Measurements from ENCODE around the gene CELA3B. TPM values are rescaled to one million over a fixed set of nuclear protein-coding genes. Genes with fewer than 3 reads are reported as not detected.
"Not testable (repeated sequence)": the region's sequence is repeated elsewhere in the genome, so short reads cannot be mapped to it uniquely, and the experiment has no call there.

The CELA3B gene
- total and polyA plus RNA-seq, 8 donors, result 2,923 to 21,242 (median 14,182) TPM

- H3K4me1 ChIP-seq; H3K4me3 ChIP-seq; H3K27me3 ChIP-seq; H3K36me3 ChIP-seq; H3K9me3 ChIP-seq; FAIRE-seq; intact Hi-C loops (cut with DNase I); H3K27ac ChIP-seq: not testable (repeated sequence)
- ATAC-seq (peak; percentile 1 to 15 (median 7)), DNase-seq (peak in 2 of 6 donors; percentile 42 to 45)
- WGBS, 2 donors, result 36 to 40% methylated on average over 4 of the region's 4 CpGs
These were observed 35.9 kb downstream of the CELA3B start for GRCh38 chr1:22012752-22013151.

DNA sequence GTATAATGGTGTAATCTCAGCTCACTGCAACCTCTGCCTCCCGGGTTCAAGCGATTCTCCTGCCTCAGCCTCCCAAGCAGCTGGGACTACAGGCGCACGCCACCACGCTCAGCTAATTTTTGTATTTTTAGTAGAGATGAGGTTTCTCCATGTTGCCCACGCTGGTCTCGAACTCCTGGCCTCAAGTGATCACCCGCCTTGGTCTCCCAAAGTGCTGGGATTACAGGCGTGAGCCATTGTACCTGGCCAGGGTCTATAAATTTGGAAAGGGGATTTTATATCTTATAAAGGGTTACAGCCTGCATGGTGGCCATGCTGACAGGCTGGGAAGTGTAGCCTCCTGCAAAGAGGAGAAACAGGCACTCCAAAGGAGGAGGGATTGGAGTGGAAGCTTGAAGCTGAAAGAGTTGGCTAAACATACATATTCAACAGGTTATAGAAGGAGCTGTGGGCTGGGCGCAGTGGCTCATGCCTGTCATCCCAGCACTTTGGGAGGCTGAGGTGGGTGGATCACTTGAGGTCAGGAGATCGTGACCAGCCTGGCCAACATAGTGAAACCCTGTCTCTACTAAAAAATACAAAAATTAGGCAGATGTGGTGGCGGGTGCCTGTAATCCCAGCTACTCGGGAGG lies 37.9 kb downstream of the CELA3B start:
- FAIRE-seq; intact Hi-C loops (cut with DNase I); H3K9me3 ChIP-seq; H3K27me3 ChIP-seq; H3K27ac ChIP-seq; H3K4me3 ChIP-seq; H3K4me1 ChIP-seq; H3K36me3 ChIP-seq: not testable (repeated sequence)
- DNase-seq (peak in 4 of 6 donors; percentile 28 to 63 (median 44)), ATAC-seq (peak in 2 of 4 donors; percentile 3 to 16)
- WGBS, 2 donors, result 42 to 54% methylated on average over 13 of the region's 13 CpGs

- H3K4me1 ChIP-seq, result no peaks in the 10 kb centered on the region
- FAIRE-seq, result no peak
- no peaks in the 10 kb centered on the region for H3K9me3 ChIP-seq
- ATAC-seq, result peak in 2 of 4 donors; percentile 51 to 61
- H3K27ac ChIP-seq, result peak overlapping the region in 1 of 4 donors; percentile 41
- 49 to 75% methylated on average over 10 of the region's 10 CpGs for WGBS, 2 donors
- intact Hi-C loops (cut with DNase I), result no loop called here
- no peaks in the 10 kb centered on the region for H3K36me3 ChIP-seq
- H3K4me3 ChIP-seq, result no peak overlapping the region
- no peaks in the 10 kb centered on the region for H3K27me3 ChIP-seq
- peak in 1 of 6 donors; percentile 27 for DNase-seq
- TF ChIP-seq, protein P1, sequence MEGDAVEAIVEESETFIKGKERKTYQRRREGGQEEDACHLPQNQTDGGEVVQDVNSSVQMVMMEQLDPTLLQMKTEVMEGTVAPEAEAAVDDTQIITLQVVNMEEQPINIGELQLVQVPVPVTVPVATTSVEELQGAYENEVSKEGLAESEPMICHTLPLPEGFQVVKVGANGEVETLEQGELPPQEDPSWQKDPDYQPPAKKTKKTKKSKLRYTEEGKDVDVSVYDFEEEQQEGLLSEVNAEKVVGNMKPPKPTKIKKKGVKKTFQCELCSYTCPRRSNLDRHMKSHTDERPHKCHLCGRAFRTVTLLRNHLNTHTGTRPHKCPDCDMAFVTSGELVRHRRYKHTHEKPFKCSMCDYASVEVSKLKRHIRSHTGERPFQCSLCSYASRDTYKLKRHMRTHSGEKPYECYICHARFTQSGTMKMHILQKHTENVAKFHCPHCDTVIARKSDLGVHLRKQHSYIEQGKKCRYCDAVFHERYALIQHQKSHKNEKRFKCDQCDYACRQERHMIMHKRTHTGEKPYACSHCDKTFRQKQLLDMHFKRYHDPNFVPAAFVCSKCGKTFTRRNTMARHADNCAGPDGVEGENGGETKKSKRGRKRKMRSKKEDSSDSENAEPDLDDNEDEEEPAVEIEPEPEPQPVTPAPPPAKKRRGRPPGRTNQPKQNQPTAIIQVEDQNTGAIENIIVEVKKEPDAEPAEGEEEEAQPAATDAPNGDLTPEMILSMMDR (IDR thresholded peaks at IDR 0.05), result no peak
These were observed 42.0 kb downstream of the CELA3B start for GRCh38 chr1:22018583-22019559.

DNA sequence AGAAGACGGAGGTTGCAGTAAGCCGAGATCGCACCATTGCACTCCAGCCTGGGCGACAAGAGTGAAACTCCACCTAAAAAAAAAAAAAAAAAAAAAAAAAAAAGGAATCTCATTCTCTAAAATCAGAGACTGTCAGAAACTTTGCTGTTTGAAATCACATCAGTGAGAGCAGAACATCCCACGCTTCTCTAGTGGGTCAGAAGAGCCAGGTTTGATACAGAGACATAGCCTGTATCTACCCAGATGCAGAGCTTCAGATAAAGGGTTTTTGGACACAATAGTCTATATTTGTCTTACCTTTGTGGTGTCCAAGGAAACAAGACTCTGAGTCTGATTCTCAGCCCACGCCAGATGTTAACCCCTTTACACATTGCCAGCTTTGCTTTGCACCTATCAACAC lies 44.2 kb downstream of the CELA3B start:
- no peak overlapping the region for H3K27ac ChIP-seq
- no peaks in the 10 kb centered on the region for H3K9me3 ChIP-seq
- intact Hi-C loops (cut with DNase I), result no loop called here
- 87 to 93% methylated on average over 6 of the region's 6 CpGs for WGBS, 2 donors
- H3K27me3 ChIP-seq, result no peaks in the 10 kb centered on the region
- H3K36me3 ChIP-seq, result no peaks in the 10 kb centered on the region
- no peak overlapping the region for H3K4me3 ChIP-seq
- TF ChIP-seq, protein P1 (IDR thresholded peaks at IDR 0.05), result no peak
- no peaks in the 10 kb centered on the region for H3K4me1 ChIP-seq
- ATAC-seq (no peak), FAIRE-seq (no peak), DNase-seq (no peak)

DNA sequence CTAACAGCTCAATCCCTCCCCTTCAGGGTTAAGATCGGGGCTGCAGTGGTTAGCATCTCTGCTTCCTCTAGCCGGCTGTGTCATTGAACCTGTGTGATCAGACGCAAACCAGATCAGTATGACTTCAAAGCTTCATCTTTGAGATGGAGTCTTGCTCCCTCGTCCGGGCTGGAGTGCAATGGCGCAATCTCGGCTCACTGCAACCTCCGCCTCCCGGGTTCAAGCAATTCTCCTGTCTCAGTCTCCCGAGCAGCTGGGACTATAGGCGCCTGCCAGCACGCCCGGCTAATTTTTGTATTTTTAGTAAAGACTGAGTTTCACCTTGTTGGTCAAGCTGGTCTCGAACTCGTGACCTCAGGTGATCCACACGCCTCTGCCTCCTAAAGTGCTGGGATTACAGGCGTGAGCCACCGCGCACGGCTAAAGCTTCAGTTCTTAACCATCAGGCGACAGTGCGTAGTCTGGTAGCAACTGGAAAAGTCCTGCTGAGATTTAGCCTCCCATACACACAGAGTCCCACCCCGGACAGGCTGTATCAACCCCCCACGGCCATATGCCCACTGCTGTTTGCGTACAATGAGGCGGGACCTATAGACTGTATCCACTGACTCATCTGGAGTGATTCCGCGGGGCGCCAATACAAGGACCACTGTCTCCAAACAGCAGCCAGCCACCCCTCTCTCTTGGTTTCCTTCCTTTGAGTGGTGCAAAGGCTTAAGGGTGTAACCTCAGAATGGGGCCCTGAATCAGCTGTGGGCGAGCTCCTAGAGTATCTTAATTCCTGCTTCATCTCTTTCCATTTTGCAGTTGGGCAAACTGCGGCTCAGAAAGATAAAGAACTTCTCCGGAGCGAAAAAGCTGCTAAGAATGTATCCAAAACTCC lies 47.9 kb downstream of the CELA3B start:
- 48 to 50% methylated on average over 33 of the region's 33 CpGs for WGBS, 2 donors
- H3K4me3 ChIP-seq, result peak overlapping the region; percentile 34 to 61 (median 36)

More for the DNA sequence above, 47.9 kb downstream of the CELA3B start:
- FAIRE-seq (no peak), DNase-seq (peak in 1 of 6 donors; percentile 39), ATAC-seq (peak; percentile 4 to 55 (median 45))
- intact Hi-C loops (cut with DNase I), result loop anchor here in 1 of 3 donors (5.0 kb wide), 1 partner anchor 393 kb away; no protein-coding TSS in a partner anchor
- H3K4me1 ChIP-seq, result no peaks in the 10 kb centered on the region
- no peaks in the 10 kb centered on the region for H3K27me3 ChIP-seq
- TF ChIP-seq, protein P1 (IDR thresholded peaks at IDR 0.05), result no peak
- H3K27ac ChIP-seq, result peak overlapping the region; percentile 20 to 97 (median 90)
- H3K9me3 ChIP-seq, result no peaks in the 10 kb centered on the region
- H3K36me3 ChIP-seq, result peaks cover 0 to 2% (median 0%) of the 10 kb centered on the region in 3 donors

Data from pancreas (tissue), 10 donors.